SK-N-DZ (cell line): ENCODE results near the gene HOXA3.

ENCODE experiments used
- DNase-seq: peaks from one replicate; pipeline ENCODE4 v3.0.0-alpha.2; 2015; ENCODE audit warnings: low spot score

Gene HOXA3

DNA sequence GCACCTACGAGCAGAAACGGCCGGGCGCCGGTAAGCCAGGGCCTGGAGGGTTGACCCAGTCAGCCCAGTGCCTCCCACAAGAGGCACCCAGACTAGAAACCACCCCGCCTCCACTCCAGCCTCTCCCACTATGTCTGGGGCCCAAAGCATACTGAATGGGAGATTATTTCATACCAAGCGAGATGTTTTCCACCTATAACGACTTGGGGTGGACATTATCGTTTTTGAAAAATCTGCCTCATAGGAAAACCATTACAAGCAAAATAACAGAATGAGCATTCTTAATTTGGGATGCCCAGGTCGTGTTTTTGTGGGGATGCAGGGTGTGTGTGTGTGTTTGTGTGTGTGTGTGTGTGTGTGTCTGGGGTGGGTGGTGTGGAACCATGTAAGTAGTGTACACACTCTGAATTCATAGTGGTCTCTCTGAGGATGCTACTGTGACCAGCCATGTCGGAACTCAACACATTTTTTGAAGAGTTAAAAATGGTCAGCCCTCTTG, 6.4 kb downstream of the HOXA3 start:
- no peak for DNase-seq

DNA sequence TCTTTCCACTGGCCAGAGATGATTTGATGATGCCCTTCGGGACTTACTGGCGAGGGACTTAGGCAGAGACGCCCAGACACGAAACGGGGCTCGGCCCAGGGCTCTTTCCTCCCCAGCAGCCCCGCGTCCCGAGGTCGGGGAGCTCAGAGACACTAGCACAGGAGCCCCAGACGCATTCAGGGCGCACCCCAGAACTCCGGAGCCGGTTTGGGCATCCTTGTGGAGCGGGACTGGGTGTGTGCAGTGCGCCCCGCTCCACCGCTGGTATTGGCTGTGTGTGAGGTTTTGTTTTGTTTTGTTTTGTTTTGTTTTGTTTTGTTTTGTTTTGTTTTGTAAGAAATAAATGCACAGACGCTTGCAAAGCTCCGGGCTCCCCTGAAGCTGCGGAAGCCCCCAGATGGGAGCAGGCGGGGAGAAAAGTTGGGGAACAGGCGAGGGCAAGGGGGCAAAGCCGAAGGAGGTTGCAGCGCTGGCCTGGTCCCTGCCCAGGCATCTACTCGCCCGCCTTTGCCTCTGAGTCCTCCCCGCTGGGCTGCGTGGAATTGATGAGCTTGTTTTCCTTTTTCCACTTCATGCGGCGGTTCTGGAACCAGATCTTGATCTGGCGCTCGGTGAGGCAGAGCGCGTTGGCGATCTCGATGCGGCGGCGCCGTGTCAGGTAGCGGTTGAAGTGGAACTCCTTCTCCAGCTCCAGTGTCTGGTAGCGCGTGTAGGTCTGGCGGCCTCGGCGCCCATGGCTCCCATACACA, 7.0 kb downstream of the HOXA3 start:
- DNase-seq = no peak

DNA sequence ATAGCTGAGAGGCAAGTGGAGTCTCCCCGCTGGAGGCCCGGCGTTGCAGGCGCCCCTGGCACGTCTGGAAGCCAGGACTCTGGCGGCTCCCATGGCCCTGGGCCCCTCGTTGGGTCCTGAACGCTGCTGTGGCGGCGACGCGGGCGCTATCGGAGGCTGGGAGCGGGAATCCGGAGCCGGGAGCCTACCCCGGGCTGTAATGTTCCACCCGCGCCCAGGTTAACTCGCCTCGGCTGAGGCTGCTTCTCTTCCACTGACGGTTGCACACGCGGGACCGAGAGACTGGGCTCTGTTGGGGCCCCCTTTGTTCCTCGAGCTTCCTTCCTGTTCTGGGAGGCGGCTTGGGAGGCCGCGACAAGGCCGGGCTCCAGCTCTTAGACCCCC, 7.6 kb downstream of the HOXA3 start:
- DNase-seq = no peak

DNA sequence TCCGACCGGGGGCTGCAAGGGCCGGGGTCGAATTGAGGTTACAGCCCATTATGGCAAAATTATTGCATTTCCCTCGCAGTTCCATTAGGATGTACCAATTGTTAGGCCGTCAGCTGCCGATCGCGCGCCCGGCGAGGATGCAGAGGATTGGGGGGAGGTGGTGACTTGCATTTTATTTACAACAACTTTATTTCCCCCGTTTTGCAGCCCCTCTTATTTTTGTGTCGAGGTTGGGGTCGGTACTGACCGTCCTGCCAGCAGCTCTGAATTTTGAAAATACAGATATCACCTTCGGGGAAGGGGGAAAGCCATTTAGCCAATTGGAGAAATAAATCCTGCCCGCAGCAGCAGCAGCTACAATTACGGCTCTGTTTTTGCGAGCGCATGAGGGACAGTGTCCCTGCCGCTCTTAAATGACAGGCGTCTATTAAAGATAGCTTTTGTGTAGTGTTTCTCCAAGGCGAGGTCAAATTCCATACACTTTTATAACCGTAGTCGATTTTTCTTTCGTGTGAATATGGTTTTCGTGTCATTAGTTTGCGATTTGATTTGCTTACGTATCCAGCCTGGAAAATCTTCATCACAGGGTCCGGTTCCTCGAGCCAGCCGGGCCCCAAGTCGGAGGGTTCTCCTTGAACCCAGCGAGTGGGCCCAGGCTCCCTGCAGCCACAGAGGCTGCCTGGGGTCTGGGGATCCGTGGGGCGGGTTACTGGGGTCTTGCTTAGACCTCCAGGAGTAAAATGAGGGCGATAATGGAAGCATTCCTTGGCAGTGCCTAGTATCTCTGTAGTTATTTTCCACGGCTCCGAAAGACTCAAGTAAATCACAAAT, 8.2 kb downstream of the HOXA3 start:
- DNase-seq = no peak

DNA sequence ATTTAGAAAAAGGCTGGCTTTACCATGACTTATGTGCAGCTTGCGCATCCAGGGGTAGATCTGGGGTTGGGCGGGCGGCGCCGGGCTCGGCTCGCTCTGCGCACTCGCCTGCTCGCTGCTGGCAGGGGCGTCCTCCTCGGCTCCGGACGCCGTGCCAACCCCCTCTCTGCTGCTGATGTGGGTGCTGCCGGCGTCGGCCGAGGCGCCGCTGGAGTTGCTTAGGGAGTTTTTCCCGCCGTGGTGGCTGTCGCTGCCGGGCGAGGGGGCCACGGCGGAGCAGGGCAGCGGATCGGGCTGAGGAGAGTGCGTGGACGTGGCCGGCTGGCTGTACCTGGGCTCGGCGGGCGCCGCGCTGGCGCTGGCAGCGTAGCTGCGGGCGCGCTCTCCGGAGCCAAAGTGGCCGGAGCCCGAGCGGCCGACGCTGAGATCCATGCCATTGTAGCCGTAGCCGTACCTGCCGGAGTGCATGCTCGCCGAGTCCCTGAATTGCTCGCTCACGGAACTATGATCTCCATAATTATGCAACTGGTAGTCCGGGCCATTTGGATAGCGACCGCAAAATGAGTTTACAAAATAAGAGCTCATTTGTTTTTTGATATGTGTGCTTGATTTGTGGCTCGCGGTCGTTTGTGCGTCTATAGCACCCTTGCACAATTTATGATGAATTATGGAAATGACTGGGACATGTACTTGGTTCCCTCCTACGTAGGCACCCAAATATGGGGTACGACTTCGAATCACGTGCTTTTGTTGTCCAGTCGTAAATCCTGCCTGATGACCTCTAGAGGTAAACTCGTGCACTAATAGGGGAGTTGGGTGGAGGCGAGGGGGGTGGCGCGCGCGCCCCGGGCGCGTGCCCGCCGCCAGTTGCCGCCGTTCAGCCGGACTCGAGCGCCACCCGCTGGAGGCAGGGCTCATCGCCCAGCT, 9.1 kb downstream of the HOXA3 start, which contains the start of gene HOXA5:
TSS of gene HOXA5 (minus strand) at position 659 of the 927 bp plus-strand sequence. CDS start at position 585, 74 bp downstream.
- DNase-seq = no peak

DNA sequence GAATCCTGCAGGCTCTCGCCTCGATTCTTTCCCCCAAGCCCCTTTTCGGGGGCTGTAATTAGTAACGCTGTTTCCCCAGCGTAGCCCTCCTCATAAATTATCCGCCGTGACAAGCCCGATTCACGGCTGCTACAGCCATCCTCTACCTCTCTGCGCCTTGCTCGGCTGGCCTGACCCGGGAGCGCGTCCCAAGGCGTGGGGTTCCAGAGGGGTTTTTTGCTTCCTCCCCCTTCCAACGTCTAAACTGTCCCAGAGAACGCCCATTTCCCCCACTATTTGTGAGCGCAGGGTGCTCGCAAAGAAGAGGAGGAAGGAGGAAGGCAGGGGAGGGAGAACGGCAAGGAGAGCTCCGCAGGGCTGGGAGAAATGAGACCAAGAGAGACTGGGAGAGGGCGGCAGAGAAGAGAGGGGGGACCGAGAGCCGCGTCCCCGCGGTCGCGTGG, 9.8 kb downstream of the HOXA3 start:
- no peak for DNase-seq

DNA sequence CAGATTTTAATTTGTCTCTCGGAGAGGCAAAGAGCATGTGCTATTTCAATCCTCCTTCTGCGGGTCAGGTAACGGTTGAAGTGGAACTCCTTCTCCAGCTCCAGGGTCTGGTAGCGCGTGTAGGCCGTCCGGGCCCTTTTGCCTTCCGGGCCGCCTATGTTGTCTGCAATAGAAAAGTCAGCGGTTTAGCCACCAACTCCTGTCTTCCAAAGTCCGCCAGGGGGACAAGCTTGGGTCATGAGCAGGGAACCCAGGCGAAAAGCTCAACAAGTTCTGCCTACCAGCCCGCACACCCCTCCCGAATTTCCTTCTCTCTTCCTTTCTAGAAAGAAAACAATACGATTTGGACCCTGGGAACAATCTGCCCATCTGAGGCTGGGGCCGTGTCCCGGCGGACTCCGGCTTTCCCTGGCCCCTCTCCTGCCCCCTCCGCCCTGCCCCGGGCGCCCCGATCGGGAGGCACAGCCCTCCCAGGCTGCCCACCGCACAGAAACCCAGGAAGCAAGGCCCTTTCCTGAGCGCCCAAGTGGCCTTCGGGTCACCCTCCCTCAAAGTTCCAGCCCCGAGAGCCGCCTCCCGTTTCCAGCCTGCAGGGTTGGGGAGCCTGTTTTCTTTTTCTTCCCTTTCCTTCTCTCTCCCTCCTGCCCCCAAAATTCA, 10.3 kb downstream of the HOXA3 start:
- no peak for DNase-seq

DNA sequence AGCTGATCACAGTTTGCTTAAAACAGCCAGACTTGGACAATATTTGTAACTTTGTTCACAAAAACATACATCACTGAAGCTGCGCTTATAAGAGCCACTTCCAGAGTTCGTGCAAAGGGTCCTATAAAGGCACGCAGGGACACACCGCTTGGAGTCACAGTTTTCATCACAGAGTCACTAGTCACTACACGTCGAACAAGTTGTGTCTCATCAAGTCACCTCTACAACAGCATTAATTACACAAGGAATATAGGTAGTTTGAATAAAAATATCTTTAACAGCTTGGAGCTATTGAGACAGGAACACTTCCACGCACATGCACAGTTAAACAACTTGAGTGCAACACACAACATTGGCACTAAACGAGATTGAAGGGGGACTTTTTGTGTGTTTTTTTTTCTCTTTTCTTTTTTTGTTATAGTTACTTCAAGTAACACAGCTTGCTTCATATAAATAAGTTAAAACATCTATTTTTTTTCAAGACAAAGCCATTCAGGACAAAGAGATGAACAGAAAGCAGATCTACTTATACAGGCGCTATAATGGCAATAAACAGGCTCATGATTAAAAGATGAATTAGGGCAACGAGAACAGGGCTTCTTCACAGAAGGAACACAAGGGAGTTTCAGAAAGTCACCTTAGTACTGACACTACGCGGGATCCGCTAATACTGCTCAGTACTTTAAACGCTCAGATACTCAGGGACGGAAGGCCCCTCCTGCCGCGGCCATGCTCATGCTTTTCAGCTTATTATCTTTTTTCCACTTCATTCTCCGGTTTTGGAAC, 11.1 kb downstream of the HOXA3 start:
- no peak for DNase-seq

DNA sequence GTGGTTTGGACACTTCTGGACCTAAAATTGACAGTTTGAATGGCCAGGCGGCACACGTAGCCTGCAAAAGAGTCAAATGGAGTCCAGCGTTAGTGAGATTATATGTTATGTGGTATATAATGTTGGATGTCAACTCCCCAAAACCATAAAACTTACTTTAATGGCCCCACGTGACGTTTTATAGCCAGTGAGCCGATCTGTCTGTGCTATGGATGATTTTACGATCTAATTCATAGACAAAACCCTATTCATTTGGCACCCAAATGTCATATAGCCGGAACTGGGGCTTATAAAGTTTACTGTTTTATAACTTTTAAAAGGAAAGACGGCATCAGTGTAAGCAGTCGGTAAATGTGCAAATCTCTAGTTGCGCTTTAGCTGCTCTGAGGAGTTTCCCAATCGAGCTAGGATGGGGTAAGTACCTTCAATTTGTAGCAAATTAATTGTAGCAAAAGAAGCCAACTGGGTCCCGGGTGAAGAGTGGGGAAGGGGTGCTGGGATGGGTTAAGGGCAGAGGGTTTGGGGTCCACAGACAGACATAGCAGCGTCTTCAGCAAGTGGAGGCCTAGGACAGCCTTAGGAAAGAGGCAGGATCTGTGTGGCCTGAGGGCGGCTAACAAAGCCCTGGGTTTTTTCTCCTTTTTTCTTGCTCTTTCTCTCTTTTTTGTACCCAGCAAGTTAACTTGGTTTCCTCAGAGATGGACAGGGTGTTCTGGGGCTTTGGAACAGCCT, 12.1 kb downstream of the HOXA3 start:
- DNase-seq = no peak

DNA sequence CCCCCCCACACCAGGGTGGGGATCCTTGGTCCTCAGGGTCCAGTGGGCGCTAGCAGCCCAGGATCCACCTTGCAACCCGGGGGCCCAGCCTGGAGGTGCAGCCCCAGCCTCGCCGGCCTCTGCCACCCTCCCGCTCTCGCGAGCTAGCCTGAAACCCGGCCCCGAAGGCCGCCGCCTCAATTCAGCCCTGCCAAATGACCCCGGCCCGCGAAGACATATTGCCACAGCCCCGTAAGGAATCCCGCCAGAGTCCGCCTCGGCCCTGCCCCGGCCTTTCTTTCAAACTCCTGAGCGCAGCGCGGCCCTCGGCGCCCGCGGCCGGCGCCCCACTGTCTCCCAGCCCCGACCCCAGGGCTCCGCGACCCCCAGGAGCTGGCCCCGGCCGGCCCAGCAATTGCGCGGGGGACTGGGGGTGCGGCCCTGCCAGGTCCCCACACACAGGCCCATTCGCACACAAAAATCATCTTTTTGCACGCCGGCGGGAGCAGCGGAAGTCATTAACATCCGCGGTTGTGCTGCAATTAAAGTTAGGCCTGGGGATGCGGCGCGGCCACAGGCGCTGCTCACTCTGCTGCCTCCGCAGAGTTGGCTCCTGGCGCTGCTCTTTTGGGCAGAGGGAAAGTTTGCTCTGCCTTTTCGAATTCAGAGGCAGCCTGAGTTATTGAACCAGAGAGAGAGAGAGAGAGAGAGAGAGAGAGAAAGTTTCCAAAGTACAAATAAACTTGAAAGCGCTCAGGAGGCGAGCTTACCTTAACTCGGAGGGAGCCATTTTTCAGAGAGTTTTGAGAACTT, 12.9 kb downstream of the HOXA3 start:
- no peak for DNase-seq

DNA sequence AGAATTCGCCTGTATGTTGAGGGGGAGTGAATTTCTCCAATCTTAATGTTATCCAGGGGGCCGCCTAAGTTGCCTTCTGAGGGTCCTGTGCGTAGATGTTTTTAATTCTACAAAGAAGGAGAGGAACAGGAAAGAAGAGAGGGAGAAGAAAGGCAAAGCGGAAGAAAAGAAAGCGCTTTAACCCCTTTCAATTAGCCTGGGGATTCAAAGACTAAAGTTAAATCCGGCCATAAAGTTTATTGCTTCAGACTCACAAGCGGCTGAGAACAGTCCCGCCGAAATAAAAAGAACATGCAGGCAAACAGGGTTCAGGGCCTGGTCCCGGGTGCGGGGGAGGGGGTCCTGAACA, 13.4 kb downstream of the HOXA3 start:
- no peak for DNase-seq

DNA sequence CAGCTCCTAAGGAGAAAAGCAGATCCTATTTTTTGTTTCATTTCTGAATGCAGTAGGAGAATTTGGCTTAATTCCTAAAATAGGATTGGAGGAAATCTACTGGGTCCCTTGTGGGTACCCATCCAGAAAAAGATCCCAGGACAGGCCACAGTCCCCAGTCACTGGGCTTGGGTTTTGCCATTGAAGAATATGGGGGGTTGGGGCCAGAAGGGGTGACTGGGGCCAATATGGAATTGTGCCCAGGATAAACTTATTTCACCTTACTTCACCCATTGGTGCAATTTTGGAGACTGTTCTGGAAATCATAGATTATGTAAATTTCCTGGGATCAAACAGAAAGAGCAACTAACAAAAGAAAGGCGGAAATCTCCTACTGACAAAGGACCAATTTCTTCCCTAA, 13.9 kb downstream of the HOXA3 start:
- DNase-seq = no peak

DNA sequence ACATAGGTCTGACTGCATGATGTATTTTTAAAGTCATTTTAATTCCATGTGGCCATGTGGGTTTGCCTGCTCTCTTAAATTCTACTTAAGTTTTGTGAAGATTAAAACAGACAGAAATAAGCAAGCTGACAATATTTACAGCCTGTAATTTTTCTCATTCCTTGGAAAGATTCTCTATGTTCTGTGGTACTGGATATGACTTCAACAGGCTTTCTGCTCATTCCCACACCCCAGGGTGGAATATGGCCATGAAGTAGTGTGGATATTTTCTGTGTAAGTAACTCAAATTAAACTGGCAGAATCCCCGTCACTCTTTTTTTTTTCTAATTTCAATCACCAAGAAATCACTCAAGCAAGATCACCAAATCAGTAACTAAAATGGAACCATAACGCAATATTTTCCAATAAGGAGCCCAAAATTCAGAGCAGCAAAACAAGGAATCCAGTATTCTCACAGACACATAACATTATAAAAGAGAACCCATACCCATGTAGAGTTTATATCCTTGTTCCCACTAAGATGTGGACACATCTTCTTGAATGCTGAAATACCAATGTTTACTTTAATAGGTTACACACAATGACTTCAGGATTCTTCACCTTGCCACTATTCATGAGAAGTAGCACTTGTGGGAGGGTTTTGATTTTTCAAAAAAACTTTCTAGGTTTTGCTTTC, 14.6 kb downstream of the HOXA3 start:
- no peak for DNase-seq

DNA sequence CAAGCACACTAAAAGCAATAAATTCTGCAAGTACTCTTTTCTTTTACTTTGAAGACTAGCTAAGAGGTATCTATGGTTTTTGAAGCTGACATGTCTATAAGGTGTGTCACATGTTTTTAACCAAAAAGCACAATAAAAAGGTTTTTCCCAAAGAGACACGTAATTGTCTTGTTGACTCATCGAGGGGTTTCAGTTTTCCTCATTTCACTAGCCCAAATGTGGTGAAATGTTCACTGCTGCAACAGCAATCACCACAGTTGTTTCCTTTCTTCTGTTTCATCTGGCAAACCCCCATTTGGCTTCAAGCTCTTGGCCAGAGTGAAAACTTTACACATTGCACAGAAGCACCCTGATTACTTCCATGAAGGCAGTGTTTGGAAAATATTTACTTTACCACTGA, 18.0 kb downstream of the HOXA3 start:
- no peak for DNase-seq

DNA sequence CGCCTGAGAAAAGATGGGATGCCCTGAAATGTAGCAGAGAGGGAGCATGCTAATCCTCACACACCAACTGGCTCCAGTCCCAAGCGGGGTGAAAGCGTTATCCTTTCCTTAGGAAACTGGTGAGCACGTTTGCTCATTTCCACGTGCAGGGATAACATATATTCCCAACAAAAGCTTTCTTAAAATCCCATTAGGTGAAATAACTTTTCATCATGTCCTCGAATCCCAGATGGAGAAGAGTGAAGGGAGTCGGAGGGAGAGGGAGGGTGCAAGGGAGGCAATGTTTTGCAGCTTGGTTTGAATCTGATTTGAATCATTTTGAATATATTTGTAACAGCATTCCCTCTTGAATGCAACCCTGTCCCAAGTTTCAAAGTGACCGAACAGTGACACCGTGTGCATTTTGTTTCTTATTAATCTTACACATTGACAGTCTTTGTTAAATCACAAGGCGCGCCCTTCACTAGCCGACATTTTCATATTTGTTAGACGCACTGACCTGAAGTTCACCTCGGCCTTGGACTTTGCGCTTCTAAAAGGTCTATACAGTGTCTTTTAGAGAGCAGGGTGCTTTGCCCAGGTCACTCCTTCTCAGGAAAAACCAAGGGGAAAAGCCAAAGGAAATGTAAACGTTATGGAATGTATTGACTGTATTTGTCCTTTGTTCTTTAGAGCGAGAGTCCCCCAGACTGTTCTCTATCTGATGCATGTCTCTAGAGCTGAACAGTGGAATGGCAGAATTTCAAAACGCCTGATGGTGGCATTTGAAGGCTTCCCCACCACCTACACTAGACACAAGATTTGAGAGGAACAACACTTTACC, 18.8 kb downstream of the HOXA3 start:
- DNase-seq = no peak

DNA sequence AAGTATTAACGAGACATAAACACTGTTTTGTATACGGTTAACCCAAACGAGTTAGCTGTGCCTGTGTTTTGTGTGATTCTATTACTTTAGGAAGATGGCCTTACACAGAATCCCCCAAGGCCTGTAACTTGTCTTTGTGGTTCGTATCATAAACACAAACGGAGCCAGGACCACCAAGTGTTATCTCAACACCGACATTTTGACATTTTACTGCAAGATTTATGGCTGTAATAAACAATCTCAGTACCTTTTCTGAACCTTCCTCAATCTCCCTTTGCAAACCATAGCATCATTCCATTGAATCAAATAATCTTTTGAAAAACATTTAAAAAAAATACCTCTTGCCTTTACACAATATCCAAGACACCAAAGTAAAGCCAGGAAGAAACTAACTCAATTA, 19.4 kb downstream of the HOXA3 start:
- DNase-seq = no peak

DNA sequence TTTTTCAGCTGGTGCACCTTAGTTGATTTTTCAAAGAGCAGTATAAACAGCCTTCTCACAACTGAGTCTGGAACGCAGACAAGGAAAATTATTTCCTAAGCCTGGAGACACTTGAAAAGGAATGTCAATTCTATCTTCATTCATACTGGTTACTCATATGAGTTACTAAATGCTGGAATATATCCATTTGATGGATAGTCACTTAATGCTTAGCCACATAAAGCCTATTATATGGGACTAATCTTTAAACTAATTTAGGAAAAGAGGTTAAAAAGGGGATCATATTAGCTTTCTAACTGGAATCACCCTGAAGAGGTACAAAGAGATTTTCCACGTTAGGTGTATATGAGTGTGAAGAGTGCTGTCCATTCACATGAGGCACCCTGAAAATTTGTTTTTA, 20.2 kb downstream of the HOXA3 start:
- no peak for DNase-seq
